CD4-positive, alpha-beta T cell treated with Interferon gamma for 1 hour (primary cell): ENCODE data around the gene PKMYT1.

Experiments used
- DNase-seq: peaks from one replicate; pipeline ENCODE4 v3.0.0-alpha.2; 2020

Gene PKMYT1

GRCh38 chr16:2980227-2981176 lies at the start of gene PKMYT1:
PKMYT1 (minus strand) TSS chr16:2980446; CDS start chr16:2979657, 789 bp downstream.
- peak; percentile 92 for DNase-seq

GRCh38 chr16:3029491-3030221 lies 49.4 kb upstream of the PKMYT1 start:
- no peak for DNase-seq

- no peak for DNase-seq
Observed at GRCh38 chr16:3028716-3029319, 48.6 kb upstream of the PKMYT1 start.

- peak; percentile 84 for DNase-seq
Observed at GRCh38 chr16:3027983-3028715, 47.9 kb upstream of the PKMYT1 start.

- DNase-seq = no peak
Observed at GRCh38 chr16:3027489-3027795, 47.2 kb upstream of the PKMYT1 start.

GRCh38 chr16:3026609-3027488 lies 46.6 kb upstream of the PKMYT1 start:
- DNase-seq = no peak

GRCh38 chr16:3026003-3026378 lies 45.7 kb upstream of the PKMYT1 start:
- DNase-seq = no peak

- DNase-seq = no peak
Observed at GRCh38 chr16:3025032-3026002, 45.1 kb upstream of the PKMYT1 start.

- peak; percentile 96 for DNase-seq
Observed at GRCh38 chr16:3023669-3024478, 43.6 kb upstream of the PKMYT1 start, which contains the start of the genes HCFC1R1 and THOC6. HCFC1R1 (minus strand) TSS chr16:3023942; CDS start chr16:3023941, 1 bp downstream. THOC6 (plus strand) TSS chr16:3024035; CDS start chr16:3024327, 292 bp downstream.

- DNase-seq = no peak
Observed at GRCh38 chr16:3023415-3023668, 43.1 kb upstream of the PKMYT1 start.

GRCh38 chr16:3022684-3023414 lies 42.6 kb upstream of the PKMYT1 start:
- no peak for DNase-seq

GRCh38 chr16:3022208-3022683 lies 42.0 kb upstream of the PKMYT1 start:
- peak; percentile 67 for DNase-seq

- DNase-seq = peak; percentile 62
Observed at GRCh38 chr16:3021449-3022207, 41.4 kb upstream of the PKMYT1 start.

- DNase-seq = peak; percentile 56
Observed at GRCh38 chr16:3020604-3021448, 40.6 kb upstream of the PKMYT1 start.

- peak; percentile 72 for DNase-seq
Observed at GRCh38 chr16:3020247-3020603, 40.0 kb upstream of the PKMYT1 start, which contains the start of gene TNFRSF12A. TNFRSF12A (plus strand) TSS chr16:3020368; CDS start chr16:3020398, 30 bp downstream.

GRCh38 chr16:3019594-3020246 lies 39.5 kb upstream of the PKMYT1 start:
- DNase-seq = no peak
